ENCODE measurements around the gene MEFV. TPM values are rescaled to one million over a fixed set of nuclear protein-coding genes. Genes with fewer than 3 reads are reported as not detected.
"Not testable (repeated sequence)": the region's sequence is repeated elsewhere in the genome, so short reads cannot be mapped to it uniquely, and the experiment has no call there.

Gene MEFV
- total RNA-seq = 0.10 TPM in 1 of 2 replicates, not detected in the other

DNA sequence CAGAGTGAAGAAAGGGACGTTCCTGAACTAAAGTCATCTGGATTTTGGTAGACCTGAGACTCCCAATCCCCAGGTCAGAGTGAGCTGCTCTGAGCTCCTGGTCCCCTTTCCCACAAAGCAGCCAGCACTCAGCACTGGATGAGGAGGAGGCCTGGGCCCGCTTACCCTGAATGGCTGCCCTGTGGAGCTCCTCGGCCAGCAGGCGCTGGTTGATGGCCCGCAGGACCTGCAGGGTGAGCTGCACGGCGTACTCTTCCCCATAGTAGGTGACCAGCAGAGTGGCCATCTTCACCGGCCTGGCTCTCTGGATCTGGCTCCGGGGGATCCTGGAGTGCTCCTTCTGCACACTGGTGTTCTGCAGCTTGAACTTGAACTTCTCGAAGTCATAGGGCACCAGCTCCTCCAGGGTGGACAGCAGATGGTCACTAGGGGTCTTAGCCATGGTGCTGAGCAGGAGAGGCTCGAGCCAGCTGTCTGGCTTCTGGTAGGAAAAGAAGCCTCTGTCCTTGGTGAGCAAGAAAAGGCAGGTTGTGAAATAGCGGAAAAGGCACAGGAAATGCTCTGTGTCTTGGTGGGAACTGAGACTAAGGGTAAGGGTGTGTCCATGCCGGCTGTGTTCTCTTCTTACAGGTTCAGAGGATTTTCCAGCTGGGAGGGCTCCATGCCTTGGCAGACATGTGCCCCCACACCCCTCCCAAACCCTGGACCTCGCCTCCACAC, at the start of gene MEFV:
TSS of gene MEFV (minus strand) at position 488 of the 720 bp plus-strand sequence. CDS start at position 442, 46 bp downstream.
- peak; percentile 71 for DNase-seq (ENCODE audit: low read depth)

GRCh38 chr16:3306078-3306477, 49.6 kb upstream of the MEFV start:
- no peak for DNase-seq (ENCODE audit: low read depth)

GRCh38 chr16:3305109-3306068, 49.0 kb upstream of the MEFV start, which contains the start of the genes TIGD7 and ZNF75A:
Gene TIGD7, minus strand, starts transcription at chr16:3305430. Its CDS starts 4,816 bp downstream, at chr16:3300614.
Gene ZNF75A, plus strand, starts transcription at chr16:3305497. Its CDS starts 2,932 bp downstream, at chr16:3308429.
- DNase-seq (ENCODE audit: low read depth) = peak; percentile 66

DNA sequence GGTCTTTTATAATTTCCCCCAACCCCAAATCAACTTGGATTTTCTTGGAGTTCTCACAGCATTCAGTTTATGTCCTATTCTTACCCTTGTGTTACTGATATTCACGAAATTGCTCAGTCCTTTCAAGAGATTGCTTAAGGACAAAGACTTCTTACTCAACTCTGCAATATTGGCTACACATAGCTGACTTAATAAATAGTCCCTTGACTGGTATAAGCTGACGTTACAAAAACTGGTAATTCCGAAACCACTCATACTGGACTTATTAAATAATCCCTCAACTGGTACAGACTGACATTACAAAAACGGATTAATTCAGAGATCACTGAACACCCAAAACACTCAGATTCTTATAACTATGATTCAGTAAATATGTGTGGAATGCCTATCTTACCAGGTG, 47.9 kb upstream of the MEFV start:
- no peak for DNase-seq (ENCODE audit: low read depth)

DNA sequence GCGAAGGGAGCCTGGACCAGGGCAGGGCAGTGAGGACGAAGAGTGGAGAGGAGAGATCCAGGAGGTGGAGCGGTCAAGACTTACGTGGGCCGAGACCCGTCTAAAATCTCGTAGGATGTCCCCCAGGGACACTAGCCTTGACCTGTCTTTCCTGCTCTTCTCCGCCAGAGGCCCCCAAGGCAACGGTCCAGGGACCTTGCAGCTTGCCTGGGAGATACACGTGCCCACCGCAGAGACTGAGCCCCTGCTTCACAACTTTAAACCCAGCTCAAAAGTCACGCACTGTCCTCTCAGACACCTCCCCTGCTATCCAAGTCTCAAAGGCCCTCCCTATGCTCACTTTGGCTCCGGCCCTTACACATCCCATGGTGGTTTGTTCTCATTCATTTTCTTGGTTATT, 39.4 kb upstream of the MEFV start:
- no peak for DNase-seq (ENCODE audit: low read depth)

GRCh38 chr16:3295209-3295608, 38.8 kb upstream of the MEFV start:
- DNase-seq (ENCODE audit: low read depth) = no peak

DNA sequence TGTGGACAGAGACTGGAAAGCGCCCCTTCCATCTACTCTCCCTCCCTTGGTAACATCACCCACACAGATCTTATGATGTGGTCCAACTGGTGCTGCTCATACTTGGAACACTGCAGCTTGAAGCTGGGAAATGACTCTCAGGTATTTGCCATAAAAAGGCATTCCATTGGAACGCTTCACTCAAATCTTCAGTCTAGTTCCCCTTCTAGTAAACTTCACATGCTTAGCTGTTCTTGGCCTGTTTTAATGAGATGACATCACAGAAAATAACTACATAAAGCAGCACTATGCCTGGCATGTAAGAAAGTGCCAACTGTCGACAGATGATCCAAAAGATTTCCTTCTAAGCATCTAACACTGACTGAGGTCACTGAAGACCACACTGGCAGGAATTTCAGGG, 36.2 kb upstream of the MEFV start:
- no peak for DNase-seq (ENCODE audit: low read depth)

DNA sequence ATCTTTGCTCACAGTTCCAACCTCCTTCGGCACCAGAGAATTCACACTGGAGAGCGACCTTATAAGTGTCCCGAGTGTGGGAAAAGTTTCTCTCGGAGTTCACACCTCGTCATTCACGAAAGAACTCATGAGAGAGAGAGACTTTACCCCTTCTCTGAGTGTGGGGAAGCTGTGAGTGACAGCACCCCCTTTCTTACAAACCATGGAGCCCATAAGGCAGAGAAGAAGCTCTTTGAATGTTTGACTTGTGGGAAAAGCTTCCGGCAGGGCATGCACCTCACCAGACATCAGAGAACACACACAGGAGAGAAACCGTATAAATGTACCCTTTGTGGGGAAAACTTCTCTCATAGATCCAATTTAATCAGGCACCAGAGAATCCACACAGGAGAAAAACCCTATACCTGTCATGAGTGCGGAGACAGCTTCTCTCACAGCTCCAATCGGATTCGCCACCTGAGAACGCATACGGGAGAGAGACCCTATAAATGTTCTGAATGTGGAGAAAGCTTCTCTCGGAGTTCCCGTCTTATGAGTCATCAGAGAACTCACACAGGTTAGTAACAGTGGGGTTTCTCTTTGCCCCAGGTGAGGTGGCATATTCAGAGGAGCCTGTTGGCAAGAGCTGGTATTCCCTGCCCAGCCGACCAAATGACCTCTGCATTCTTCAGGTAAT, 33.7 kb upstream of the MEFV start:
- DNase-seq (ENCODE audit: low read depth) = no peak

- no peak for DNase-seq (ENCODE audit: low read depth)
Measured at GRCh38 chr16:3285131-3285530, 28.7 kb upstream of the MEFV start.

- no peak for DNase-seq (ENCODE audit: low read depth)
Measured at GRCh38 chr16:3283543-3284447, 27.4 kb upstream of the MEFV start.

DNA sequence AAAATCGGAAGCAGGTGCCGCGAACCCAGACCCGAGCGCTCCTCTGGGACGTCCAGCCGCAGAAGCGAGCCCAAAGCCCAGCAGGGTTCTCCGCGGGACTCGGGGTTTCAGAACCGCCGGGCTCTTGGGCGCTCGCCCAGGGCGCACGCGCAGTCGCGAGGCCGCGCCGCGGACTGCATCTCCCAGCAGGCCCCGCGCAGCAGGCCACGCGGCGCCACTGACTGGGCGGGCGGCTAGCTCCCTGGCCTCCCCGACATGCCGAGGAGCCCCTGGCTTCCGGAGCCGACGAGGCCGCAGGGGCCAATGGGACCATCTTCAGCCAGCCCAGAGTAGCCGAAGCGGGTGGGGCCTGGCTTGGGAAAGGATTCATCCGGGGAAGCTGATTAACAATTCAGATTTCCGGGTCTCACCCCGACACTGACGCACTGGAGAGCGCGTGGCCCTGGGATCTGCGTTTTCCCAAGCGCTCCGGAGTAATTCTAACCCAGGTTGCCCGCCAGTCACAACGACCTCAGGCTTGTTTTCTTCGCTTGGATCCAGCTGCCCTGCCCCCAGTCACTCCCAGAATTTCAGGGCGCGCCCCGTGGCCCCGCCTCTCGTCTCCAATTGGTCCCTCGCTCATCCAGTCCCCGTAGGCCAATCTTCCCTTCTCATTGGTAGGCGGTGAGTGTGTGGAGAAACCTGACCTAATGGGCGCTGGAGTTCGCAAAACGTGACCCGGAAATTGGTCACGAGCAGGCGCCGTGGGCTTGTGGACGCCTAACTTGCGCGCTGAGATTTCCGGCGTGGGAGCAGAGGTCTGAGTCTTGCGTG, 26.5 kb upstream of the MEFV start, which contains the start of gene ZNF263:
TSS of gene ZNF263 (plus strand) at position 762 of the 813 bp plus-strand sequence. CDS start 328 bp downstream, outside the sequence.
- peak; percentile 95 for DNase-seq (ENCODE audit: low read depth)

DNA sequence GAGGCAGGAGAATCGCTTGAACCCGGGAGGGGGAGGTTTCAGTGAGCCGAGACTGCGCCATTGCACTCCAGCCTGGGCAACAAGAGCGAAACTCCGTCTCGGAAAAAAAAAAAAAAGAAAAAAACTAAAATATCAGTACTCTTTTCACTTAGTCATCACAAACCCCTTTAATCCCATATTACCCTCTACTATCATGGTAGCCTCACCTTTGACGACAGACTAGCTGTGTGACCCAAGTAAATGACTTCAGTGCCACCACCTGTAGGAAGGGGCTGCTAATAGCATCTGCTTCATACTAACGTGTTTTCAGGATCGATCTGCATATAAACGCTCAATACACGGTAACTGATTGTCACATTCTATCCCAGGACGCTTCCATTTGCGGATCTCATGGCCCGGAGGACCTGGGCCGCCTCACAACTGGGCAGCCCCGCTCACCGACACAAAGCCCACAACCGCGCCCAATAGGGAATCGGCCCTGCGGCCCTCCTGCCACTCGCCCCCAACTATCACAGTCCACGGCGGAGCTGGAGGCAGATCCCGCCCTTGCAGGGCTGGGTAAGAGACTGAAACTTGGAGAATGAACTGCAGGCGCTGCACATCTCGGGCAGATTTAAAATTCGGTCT, 25.8 kb upstream of the MEFV start:
- DNase-seq (ENCODE audit: low read depth) = no peak

DNA sequence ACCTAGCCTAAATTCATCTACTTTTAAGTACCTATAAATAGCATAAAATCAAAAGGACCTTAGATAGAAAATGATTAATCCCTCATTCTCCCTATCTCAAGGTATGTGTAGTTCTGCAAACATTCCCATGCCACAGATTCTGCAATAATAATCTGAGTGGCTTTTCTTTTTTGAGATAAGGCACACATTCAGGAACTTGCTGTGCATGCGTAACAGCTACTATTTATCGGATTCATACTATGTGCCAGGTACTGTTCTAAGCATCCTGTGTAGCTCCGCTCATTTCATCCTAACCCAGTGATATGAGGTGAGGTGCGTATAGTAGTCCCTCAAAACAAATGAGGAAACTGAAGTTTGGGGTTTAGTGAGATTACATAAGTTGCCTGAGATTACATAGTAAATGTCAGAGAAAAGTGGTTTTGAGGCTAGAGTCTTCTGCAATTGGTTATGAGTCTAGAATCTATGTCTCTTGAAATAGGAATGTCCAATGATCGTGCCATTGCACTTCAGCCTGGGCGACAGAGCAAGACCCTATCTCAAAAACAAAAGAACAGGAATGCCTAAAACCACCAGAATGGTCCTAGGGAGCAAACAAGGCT, 24.9 kb upstream of the MEFV start:
- no peak for DNase-seq (ENCODE audit: low read depth)

GRCh38 chr16:3276679-3277078, 20.2 kb upstream of the MEFV start:
- DNase-seq (ENCODE audit: low read depth) = no peak

GRCh38 chr16:3274947-3275346, 18.5 kb upstream of the MEFV start:
- DNase-seq (ENCODE audit: low read depth) = no peak

DNA sequence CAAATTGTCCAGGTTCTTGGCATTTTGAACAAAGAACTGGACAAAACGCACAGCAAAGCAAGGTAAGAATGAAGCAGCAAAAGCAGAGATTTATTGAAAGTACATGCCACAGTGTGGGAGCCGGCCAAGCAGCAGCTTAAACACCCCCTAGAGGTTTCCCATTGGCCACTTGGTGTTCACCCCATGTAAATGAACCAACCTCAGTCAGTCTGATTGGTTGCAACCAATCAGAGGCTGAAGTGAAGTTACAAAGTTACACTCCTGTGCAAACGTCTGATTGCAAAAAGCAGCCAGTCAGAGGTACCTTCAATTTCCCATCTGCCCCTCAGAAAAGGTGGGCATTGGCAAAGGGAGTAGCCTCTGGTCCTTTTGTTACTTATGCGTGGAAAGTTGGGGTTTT, 18.1 kb upstream of the MEFV start:
- DNase-seq (ENCODE audit: low read depth) = peak; percentile 67

GRCh38 chr16:3271281-3271680, 14.8 kb upstream of the MEFV start:
- not testable (repeated sequence) for DNase-seq (ENCODE audit: low read depth)

DNA sequence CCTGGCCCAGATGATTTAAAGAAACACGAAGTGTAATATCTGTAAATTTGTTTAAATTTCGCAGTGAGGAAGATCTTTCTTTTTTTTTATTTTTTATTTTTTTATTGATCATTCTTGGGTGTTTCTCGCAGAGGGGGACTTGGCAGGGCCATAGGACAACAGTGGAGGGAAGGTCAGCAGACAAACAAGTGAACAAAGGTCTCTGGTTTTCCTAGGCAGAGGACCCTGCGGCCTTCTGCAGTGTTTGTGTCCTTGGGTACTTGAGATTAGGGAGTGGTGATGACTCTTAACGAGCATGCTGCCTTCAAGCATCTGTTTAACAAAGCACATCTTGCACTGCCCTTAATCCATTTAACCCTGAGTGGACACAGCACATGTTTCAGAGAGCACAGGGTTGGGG, 14.3 kb upstream of the MEFV start:
- DNase-seq (ENCODE audit: low read depth) = not testable (repeated sequence)

GRCh38 chr16:3268294-3268693, 11.9 kb upstream of the MEFV start:
- DNase-seq (ENCODE audit: low read depth) = no peak

Data from renal cortical epithelial cell (primary cell).